NCI-H187 treated with DMSO at 0.1 percent for 48 hours (cell line): ENCODE measurements around the gene CACNB1.
"Not testable (repeated sequence)": the region's sequence is repeated elsewhere in the genome, so short reads cannot be mapped to it uniquely, and the experiment has no call there.

Experiments used
- DNase-seq: peaks from one replicate; lab custom pipeline; 2025; lab: John Stamatoyannopoulos, UW

CACNB1 gene

GRCh38 chr17:39174920-39175694, 22.4 kb downstream of the CACNB1 start:
- no peak for DNase-seq

GRCh38 chr17:39173526-39174274, 23.8 kb downstream of the CACNB1 start:
- no peak for DNase-seq

GRCh38 chr17:39173080-39173479, 24.4 kb downstream of the CACNB1 start:
- DNase-seq: no peak

GRCh38 chr17:39171933-39172332, 25.5 kb downstream of the CACNB1 start:
- DNase-seq: no peak

- DNase-seq: no peak
Measured at GRCh38 chr17:39170558-39170957, 26.9 kb downstream of the CACNB1 start.

GRCh38 chr17:39170109-39170508, 27.4 kb downstream of the CACNB1 start:
- DNase-seq: no peak

- DNase-seq: no peak
Measured at GRCh38 chr17:39169518-39169917, 28.0 kb downstream of the CACNB1 start.

GRCh38 chr17:39169101-39169500, 28.4 kb downstream of the CACNB1 start:
- no peak for DNase-seq

GRCh38 chr17:39168503-39168902, 29.0 kb downstream of the CACNB1 start:
- DNase-seq: not testable (repeated sequence)

GRCh38 chr17:39167476-39167875, 30.0 kb downstream of the CACNB1 start:
- no peak for DNase-seq

GRCh38 chr17:39166437-39167335, 30.8 kb downstream of the CACNB1 start:
- DNase-seq: no peak

- DNase-seq: no peak
Measured at GRCh38 chr17:39165841-39166349, 31.6 kb downstream of the CACNB1 start, which contains the start of gene ARL5C. ARL5C (minus strand) TSS chr17:39166161; CDS start chr17:39165760, 401 bp downstream.

GRCh38 chr17:39165178-39165840, 32.2 kb downstream of the CACNB1 start:
- DNase-seq: no peak

- DNase-seq: no peak
Measured at GRCh38 chr17:39164675-39165143, 32.8 kb downstream of the CACNB1 start.

- DNase-seq: no peak
Measured at GRCh38 chr17:39161962-39162361, 35.5 kb downstream of the CACNB1 start.

- no peak for DNase-seq
Measured at GRCh38 chr17:39158623-39159022, 38.8 kb downstream of the CACNB1 start.

- no peak for DNase-seq
Measured at GRCh38 chr17:39156491-39156890, 41.0 kb downstream of the CACNB1 start.

- no peak for DNase-seq
Measured at GRCh38 chr17:39155654-39156053, 41.8 kb downstream of the CACNB1 start.

- peak; percentile 29 for DNase-seq
Measured at GRCh38 chr17:39153599-39154051, 43.8 kb downstream of the CACNB1 start.

GRCh38 chr17:39151943-39152818, 45.3 kb downstream of the CACNB1 start:
- no peak for DNase-seq
